HEK293 (cell line): ENCODE measurements around the gene COL17A1.

ENCODE experiments used
- GLI4 ChIP-seq: fragments of 450-650 bp; formaldehyde crosslinking; IDR thresholded peaks from 2 replicates; pipeline ENCODE4 v1.5.1; 2016; ENCODE audit warnings: missing biosample characterization, missing genetic modification characterization
- TCF7L2 ChIP-seq: IDR thresholded peaks from 2 replicates; pipeline ENCODE4 v1.6.1; 2011; ENCODE audit warnings: low read depth, mild to moderate bottlenecking, inconsistent platforms, low read length, moderate library complexity, borderline replicate concordance
- ZNF274 ChIP-seq, 2 experiments: fragments of 200-500 bp in 1 of 2; fragments of 450-650 bp in 1 of 2; sonication (Bioruptor generic) in 1 of 2; formaldehyde crosslinking in 1 of 2; IDR thresholded peaks; 2 replicates each; pipeline versions ENCODE4 v1.5.1 to v1.6.1; 2014 to 2016; ENCODE audit warnings: borderline replicate concordance in 1 of 2, inconsistent platforms in 1 of 2, low read length in 1 of 2, missing biosample characterization in 1 of 2, missing genetic modification characterization in 1 of 2
- ZNF302 ChIP-seq: fragments of 450-650 bp; formaldehyde crosslinking; IDR thresholded peaks from 2 replicates; pipeline ENCODE4 v1.5.1; 2016; ENCODE audit warnings: missing biosample characterization, missing genetic modification characterization, low read depth
- ZNF366 ChIP-seq: fragments of 450-650 bp; formaldehyde crosslinking; conservative IDR thresholded peaks from 2 replicates; pipeline ENCODE4 v1.5.1; 2016; ENCODE audit warnings: missing biosample characterization, missing genetic modification characterization
- ZNF37A ChIP-seq: fragments of 450-650 bp; IDR thresholded peaks from 2 replicates; pipeline ENCODE4 v1.5.1; 2018; ENCODE audit warnings: missing biosample characterization, missing genetic modification characterization
- ZNF660 ChIP-seq: fragments of 450-650 bp; IDR thresholded peaks from 2 replicates; pipeline ENCODE4 v1.5.1; 2018; ENCODE audit warnings: missing biosample characterization, mild to moderate bottlenecking, missing genetic modification characterization
- ZNF776 ChIP-seq: fragments of 450-650 bp; formaldehyde crosslinking; IDR thresholded peaks from 2 replicates; pipeline ENCODE4 v1.5.0; 2017; ENCODE audit warnings: missing biosample characterization, missing genetic modification characterization, borderline replicate concordance
- ZNF777 ChIP-seq: fragments of 450-650 bp; formaldehyde crosslinking; IDR thresholded peaks from 2 replicates; pipeline ENCODE4 v1.5.1; 2017; ENCODE audit warnings: missing biosample characterization, missing genetic modification characterization, borderline replicate concordance
- TF ChIP-seq, protein P1 (sequence below): fragments of 450-650 bp; formaldehyde crosslinking; IDR thresholded peaks from 2 replicates; pipeline ENCODE4 v1.5.1; 2016; ENCODE audit warnings: missing biosample characterization, missing genetic modification characterization
- TF ChIP-seq, protein P2 (sequence below): fragments of 450-650 bp; formaldehyde crosslinking; IDR thresholded peaks from 2 replicates; pipeline ENCODE4 v1.5.1; 2016; ENCODE audit warnings: missing biosample characterization, missing genetic modification characterization
- TF ChIP-seq, protein P3 (sequence below): fragments of 450-650 bp; formaldehyde crosslinking; IDR thresholded peaks from 2 replicates; pipeline ENCODE4 v1.5.1; 2016; ENCODE audit warnings: missing biosample characterization, missing genetic modification characterization, low read depth
- TF ChIP-seq, protein P4 (sequence below): fragments of 450-650 bp; formaldehyde crosslinking; IDR thresholded peaks from 2 replicates; pipeline ENCODE4 v1.5.1; 2016; ENCODE audit warnings: missing biosample characterization, missing genetic modification characterization
- TF ChIP-seq, protein P5 (sequence below): fragments of 450-650 bp; formaldehyde crosslinking; IDR thresholded peaks from 2 replicates; pipeline ENCODE4 v1.5.1; 2016; ENCODE audit warnings: missing biosample characterization, missing genetic modification characterization

DNA sequence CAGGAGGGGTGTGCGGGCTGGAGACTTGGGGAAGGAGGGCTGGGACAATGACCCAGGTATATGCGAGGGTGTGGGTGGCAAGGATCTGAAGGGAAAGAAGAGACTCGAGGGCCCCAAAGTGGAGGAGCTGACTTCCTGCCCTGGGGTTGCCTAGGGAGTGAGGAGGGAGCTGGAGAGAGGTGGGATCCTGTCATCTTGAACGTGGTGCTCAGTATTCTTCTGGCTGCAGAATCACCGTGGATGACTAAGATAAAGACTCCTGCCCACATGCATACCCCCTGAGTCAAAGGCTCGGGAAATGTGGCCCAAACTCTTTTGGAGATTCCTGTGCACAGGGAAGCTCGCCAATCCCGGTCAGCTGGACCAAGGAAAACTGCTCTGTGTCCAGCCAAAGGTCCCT lies 31.2 kb downstream of the COL17A1 start:
- TF ChIP-seq ZNF777 (tag by site-specific recombination) (no peak), ZNF274 (IDR thresholded peaks at IDR 0.05; ENCODE audit: low read length) (no peak), ZNF274 (tag by site-specific recombination; IDR thresholded peaks at IDR 0.05; ENCODE audit: borderline replicate concordance) (no peak), GLI4 (tag by site-specific recombination) (no peak), ZNF366 (no peak), ZNF776 (tag by site-specific recombination) (no peak), TCF7L2 (no peak), ZNF660 (tag by site-specific recombination) (no peak), ZNF302 (tag by site-specific recombination) (no peak), ZNF37A (tag by site-specific recombination) (no peak)
- TF ChIP-seq, protein P1, sequence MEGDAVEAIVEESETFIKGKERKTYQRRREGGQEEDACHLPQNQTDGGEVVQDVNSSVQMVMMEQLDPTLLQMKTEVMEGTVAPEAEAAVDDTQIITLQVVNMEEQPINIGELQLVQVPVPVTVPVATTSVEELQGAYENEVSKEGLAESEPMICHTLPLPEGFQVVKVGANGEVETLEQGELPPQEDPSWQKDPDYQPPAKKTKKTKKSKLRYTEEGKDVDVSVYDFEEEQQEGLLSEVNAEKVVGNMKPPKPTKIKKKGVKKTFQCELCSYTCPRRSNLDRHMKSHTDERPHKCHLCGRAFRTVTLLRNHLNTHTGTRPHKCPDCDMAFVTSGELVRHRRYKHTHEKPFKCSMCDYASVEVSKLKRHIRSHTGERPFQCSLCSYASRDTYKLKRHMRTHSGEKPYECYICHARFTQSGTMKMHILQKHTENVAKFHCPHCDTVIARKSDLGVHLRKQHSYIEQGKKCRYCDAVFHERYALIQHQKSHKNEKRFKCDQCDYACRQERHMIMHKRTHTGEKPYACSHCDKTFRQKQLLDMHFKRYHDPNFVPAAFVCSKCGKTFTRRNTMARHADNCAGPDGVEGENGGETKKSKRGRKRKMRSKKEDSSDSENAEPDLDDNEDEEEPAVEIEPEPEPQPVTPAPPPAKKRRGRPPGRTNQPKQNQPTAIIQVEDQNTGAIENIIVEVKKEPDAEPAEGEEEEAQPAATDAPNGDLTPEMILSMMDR = no peak
- TF ChIP-seq, protein P2, sequence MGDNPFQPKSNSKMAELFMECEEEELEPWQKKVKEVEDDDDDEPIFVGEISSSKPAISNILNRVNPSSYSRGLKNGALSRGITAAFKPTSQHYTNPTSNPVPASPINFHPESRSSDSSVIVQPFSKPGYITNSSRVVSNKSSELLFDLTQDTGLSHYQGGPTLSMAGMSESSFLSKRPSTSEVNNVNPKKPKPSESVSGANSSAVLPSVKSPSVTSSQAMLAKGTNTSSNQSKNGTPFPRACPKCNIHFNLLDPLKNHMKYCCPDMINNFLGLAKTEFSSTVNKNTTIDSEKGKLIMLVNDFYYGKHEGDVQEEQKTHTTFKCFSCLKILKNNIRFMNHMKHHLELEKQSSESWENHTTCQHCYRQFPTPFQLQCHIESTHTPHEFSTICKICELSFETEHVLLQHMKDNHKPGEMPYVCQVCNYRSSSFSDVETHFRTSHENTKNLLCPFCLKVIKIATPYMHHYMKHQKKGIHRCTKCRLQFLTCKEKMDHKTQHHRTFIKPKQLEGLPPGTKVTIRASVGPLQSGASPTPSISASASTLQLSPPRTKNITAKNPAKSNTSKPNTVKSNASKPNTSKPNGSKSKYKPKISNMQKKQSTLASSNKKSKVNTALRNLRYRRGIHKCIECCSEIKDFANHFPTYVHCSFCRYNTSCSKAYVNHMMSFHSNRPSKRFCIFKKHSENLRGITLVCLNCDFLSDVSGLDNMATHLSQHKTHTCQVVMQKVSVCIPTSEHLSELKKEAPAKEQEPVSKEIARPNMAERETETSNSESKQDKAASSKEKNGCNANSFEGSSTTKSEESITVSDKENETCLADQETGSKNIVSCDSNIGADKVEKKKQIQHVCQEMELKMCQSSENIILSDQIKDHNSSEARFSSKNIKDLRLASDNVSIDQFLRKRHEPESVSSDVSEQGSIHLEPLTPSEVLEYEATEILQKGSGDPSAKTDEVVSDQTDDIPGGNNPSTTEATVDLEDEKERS (tag by site-specific recombination) = no peak
- TF ChIP-seq, protein P3, sequence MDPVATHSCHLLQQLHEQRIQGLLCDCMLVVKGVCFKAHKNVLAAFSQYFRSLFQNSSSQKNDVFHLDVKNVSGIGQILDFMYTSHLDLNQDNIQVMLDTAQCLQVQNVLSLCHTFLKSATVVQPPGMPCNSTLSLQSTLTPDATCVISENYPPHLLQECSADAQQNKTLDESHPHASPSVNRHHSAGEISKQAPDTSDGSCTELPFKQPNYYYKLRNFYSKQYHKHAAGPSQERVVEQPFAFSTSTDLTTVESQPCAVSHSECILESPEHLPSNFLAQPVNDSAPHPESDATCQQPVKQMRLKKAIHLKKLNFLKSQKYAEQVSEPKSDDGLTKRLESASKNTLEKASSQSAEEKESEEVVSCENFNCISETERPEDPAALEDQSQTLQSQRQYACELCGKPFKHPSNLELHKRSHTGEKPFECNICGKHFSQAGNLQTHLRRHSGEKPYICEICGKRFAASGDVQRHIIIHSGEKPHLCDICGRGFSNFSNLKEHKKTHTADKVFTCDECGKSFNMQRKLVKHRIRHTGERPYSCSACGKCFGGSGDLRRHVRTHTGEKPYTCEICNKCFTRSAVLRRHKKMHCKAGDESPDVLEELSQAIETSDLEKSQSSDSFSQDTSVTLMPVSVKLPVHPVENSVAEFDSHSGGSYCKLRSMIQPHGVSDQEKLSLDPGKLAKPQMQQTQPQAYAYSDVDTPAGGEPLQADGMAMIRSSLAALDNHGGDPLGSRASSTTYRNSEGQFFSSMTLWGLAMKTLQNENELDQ (tag by site-specific recombination) = no peak
- TF ChIP-seq, protein P4, sequence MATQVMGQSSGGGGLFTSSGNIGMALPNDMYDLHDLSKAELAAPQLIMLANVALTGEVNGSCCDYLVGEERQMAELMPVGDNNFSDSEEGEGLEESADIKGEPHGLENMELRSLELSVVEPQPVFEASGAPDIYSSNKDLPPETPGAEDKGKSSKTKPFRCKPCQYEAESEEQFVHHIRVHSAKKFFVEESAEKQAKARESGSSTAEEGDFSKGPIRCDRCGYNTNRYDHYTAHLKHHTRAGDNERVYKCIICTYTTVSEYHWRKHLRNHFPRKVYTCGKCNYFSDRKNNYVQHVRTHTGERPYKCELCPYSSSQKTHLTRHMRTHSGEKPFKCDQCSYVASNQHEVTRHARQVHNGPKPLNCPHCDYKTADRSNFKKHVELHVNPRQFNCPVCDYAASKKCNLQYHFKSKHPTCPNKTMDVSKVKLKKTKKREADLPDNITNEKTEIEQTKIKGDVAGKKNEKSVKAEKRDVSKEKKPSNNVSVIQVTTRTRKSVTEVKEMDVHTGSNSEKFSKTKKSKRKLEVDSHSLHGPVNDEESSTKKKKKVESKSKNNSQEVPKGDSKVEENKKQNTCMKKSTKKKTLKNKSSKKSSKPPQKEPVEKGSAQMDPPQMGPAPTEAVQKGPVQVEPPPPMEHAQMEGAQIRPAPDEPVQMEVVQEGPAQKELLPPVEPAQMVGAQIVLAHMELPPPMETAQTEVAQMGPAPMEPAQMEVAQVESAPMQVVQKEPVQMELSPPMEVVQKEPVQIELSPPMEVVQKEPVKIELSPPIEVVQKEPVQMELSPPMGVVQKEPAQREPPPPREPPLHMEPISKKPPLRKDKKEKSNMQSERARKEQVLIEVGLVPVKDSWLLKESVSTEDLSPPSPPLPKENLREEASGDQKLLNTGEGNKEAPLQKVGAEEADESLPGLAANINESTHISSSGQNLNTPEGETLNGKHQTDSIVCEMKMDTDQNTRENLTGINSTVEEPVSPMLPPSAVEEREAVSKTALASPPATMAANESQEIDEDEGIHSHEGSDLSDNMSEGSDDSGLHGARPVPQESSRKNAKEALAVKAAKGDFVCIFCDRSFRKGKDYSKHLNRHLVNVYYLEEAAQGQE (tag by site-specific recombination) = no peak
- TF ChIP-seq, protein P5, sequence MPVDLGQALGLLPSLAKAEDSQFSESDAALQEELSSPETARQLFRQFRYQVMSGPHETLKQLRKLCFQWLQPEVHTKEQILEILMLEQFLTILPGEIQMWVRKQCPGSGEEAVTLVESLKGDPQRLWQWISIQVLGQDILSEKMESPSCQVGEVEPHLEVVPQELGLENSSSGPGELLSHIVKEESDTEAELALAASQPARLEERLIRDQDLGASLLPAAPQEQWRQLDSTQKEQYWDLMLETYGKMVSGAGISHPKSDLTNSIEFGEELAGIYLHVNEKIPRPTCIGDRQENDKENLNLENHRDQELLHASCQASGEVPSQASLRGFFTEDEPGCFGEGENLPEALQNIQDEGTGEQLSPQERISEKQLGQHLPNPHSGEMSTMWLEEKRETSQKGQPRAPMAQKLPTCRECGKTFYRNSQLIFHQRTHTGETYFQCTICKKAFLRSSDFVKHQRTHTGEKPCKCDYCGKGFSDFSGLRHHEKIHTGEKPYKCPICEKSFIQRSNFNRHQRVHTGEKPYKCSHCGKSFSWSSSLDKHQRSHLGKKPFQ (tag by site-specific recombination) = no peak
